Muscle layer of colon (tissue), 2 donors: ENCODE measurements around the gene ZFYVE9.
"Not testable (repeated sequence)": the region's sequence is repeated elsewhere in the genome, so short reads cannot be mapped to it uniquely, and the experiment has no call there.

Experiments used
- H3K27ac ChIP-seq: one replicate; pipeline ENCODE4 v1.7.0; 2013; ENCODE audit warnings: low read depth, mild to moderate bottlenecking, low read length, moderate library complexity
- H3K27me3 ChIP-seq, 2 donors: one replicate each; pipeline ENCODE4 v1.7.0; 2013; ENCODE audit warnings: low read length in 2 of 2, mild to moderate bottlenecking in 2 of 2; ENCODE audit not compliant: insufficient read depth in 2 of 2, control insufficient read depth in 1 of 2
- H3K36me3 ChIP-seq: one replicate; pipeline ENCODE4 v1.7.0; 2013; ENCODE audit warnings: mild to moderate bottlenecking, low read length; ENCODE audit not compliant: insufficient read depth
- H3K4me1 ChIP-seq: one replicate; pipeline ENCODE4 v1.7.0; 2013; ENCODE audit warnings: mild to moderate bottlenecking, low read length; ENCODE audit not compliant: insufficient read depth
- H3K4me3 ChIP-seq, 2 donors: one replicate each; pipeline ENCODE4 v1.7.0; 2013; ENCODE audit warnings: low read length in 2 of 2, low read depth in 1 of 2, mild to moderate bottlenecking in 1 of 2, moderate library complexity in 1 of 2
- H3K9ac ChIP-seq: one replicate; pipeline ENCODE4 v1.7.0; 2013; ENCODE audit warnings: low read length
- H3K9me3 ChIP-seq: one replicate; pipeline ENCODE4 v1.7.0; 2013; ENCODE audit warnings: mild to moderate bottlenecking, low read length
- donor health status: abdominal sarcoma.
- donor health status: Adenocarcinoma of cecum.

Gene ZFYVE9

DNA sequence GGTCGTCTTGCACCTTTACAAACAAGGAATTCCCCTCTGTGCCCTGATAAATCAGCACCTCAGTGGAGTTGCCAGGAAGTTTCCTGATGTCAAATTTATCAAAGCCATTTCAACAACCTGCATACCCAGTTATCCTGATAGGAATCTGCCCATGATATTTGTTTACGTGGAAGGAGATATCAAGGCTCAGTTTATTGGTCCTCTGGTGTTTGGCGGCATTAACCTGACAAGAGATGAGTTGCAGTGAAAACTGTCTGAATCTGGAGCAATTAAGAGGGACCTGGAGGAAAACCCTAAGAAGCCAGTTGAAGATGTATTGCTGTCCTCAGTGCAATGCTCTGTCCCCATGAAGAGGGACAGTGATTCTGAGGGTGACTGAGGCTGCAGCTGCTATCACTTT lies 38.3 kb downstream of the ZFYVE9 start:
- Histone ChIP-seq H3K9me3 (no peaks in the 10 kb centered on the region), H3K4me3 (no peak overlapping the region)

DNA sequence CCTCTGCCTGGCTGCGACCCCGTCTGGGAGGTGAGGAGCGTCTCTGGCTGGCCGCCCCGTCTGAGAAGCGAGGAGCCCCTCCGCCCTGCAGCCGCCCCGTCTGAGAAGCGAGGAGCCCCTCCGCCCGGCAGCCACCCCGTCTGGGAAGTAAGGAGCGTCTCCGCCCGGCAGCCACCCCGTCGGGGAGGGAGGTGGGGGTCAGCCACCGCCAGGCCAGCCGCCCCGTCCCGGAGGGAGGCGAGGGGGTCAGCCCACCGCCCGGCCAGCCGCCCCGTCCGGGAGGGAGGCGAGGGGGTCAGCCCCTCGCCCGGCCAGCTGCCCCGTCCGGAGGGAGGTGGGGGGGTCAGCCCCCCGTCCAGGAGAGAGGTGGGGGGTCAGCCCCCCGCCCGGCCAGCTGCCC lies 39.9 kb downstream of the ZFYVE9 start:
- not testable (repeated sequence) for H3K9ac ChIP-seq, H3K27me3 ChIP-seq, H3K4me3 ChIP-seq, H3K27ac ChIP-seq, H3K36me3 ChIP-seq, H3K4me1 ChIP-seq, H3K9me3 ChIP-seq

More for the DNA sequence above, 38.3 kb downstream of the ZFYVE9 start:
- H3K36me3 ChIP-seq = no peaks in the 10 kb centered on the region
- H3K4me1 ChIP-seq = no peaks in the 10 kb centered on the region
- H3K9ac ChIP-seq = no peak overlapping the region
- no peak overlapping the region for H3K27ac ChIP-seq
- no peaks in the 10 kb centered on the region for H3K27me3 ChIP-seq

DNA sequence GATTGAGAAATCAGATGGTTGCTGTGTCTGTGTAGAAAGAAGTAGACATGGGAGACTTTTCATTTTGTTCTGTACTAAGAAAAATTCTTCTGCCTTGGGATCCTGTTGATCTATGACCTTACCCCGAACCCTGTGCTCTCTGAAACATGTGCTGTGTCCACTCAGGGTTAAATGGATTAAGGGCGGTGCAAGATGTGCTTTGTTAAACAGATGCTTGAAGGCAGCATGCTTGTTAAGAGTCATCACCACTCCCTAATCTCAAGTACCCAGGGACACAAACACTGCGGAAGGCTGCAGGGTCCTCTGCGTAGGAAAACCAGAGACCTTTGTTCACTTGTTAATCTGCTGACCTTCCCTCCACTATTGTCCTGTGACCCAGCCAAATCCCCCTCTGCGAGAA lies 40.4 kb downstream of the ZFYVE9 start:
- H3K27me3 ChIP-seq, H3K27ac ChIP-seq, H3K9ac ChIP-seq, H3K36me3 ChIP-seq, H3K4me3 ChIP-seq, H3K9me3 ChIP-seq, H3K4me1 ChIP-seq: not testable (repeated sequence)

DNA sequence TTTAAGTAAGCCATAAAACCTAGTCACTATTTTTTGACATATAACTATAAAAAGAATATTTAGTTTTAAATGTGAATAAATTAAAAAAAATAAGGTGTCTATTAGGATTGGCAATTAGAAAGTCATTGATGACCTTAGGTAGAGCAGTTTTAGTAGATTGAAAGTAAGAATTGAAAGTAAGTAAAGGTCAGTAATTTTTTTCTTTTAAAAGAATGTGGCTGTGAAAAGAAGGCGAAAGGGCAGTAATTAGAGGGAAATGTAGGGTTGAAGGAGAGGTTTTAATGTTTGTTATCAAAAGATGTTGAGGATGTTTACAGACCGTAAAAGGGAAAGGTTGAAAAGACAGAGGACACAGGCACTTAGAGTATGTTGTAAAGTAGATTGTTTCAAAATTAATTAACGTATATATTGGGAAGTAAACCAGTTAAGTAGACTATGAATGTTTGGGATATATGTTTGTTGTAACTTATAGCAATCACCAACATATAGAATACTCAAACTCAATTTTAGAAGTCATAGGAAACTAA lies 41.0 kb downstream of the ZFYVE9 start:
- Histone ChIP-seq H3K4me1 (no peaks in the 10 kb centered on the region), H3K36me3 (no peaks in the 10 kb centered on the region), H3K9ac (no peak overlapping the region), H3K4me3 (no peak overlapping the region), H3K9me3 (no peaks in the 10 kb centered on the region), H3K27me3 (no peaks in the 10 kb centered on the region), H3K27ac (no peak overlapping the region)

DNA sequence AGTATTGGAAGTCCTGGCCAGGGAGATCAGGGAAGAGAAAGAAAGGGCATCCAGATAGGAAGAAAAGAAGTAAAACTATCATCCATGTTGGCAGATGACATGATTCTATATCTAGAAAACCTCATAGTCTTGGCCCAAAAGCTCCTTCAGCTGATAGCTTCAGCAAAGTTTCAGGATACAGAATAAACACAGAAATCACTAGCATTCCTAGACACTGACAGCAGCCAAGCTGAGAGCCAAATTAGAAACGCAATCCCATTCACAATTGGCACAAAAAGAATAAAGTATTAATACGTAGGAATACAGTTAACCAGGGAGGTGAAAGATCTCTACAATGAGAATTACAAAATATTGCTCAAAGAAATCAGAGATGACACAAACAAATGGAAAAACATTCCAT lies 44.6 kb downstream of the ZFYVE9 start:
- Histone ChIP-seq H3K27ac (no peak overlapping the region), H3K36me3 (no peaks in the 10 kb centered on the region), H3K9ac (no peak overlapping the region), H3K27me3 (no peaks in the 10 kb centered on the region), H3K4me1 (peaks cover 14% of the 10 kb centered on the region), H3K4me3 (no peak overlapping the region), H3K9me3 (no peaks in the 10 kb centered on the region)

DNA sequence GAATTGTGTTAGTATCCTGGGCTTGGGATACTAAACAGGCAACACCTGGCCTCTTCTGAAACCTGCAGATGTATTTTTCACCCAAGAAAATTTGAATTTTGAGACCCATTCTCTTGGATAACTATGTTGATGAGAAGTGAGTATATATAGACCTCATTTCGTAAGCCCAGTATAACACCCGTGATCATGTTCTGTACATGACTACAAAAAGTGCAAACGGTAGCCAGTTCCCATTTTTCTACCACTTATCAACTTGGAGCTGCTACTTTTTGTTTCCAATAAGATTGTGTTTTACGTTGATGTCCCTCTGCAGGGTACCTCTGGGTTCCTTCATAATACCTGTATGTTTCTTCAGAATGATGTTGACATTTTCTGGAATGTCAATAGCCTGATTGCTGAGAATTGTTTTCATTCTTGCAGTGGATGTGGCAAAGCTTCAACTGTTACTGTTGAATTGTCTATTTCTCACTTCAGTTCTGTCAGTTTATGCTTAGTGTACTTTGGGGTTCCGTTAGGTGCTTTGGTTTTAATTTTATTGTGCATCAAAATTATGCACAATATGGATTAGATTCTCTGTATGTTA lies 48.1 kb downstream of the ZFYVE9 start:
- Histone ChIP-seq H3K27ac (no peak overlapping the region), H3K9me3 (no peaks in the 10 kb centered on the region), H3K36me3 (no peaks in the 10 kb centered on the region), H3K9ac (no peak overlapping the region), H3K4me3 (no peak overlapping the region), H3K4me1 (peaks cover 16% of the 10 kb centered on the region), H3K27me3 (no peaks in the 10 kb centered on the region)

DNA sequence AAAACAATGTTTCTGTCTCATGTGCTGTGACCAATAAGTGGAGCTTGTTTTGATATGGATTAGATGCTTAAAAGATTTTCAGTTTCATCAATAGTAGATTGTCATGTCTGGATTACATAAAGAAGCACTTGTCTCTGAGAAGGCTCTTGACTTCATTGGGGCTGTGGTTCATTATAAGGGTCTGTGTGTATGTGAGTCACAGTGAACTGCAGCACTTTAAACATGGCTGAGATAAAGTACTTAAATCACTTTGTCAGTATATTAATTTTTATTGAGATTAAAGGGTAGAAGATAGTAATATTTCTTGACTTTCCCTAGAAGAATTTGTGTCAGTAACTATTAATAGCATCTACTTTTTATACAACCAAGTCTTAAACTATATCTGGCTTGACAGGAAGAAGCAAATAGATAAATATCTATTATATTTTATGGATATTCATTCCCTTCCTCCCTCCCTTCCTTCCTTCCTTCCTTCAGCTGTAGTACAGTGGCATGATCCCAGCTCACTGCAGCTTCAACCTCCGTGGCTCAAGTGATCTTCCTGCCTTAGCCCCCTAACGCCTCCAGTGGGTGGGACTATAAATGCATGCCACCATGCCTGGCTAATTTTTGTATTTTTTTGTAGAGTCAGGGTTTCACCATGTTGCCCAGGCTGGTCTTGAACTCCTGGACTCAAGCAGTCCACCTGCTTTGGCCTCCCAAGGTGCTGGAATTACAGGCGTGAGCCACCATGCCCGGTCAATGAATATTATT lies 48.8 kb downstream of the ZFYVE9 start:
- no peak overlapping the region for H3K9ac ChIP-seq
- no peaks in the 10 kb centered on the region for H3K9me3 ChIP-seq
- H3K4me1 ChIP-seq = peaks cover 16% of the 10 kb centered on the region
- no peak overlapping the region for H3K27ac ChIP-seq
- H3K27me3 ChIP-seq = no peaks in the 10 kb centered on the region
- no peaks in the 10 kb centered on the region for H3K36me3 ChIP-seq
- no peak overlapping the region for H3K4me3 ChIP-seq

DNA sequence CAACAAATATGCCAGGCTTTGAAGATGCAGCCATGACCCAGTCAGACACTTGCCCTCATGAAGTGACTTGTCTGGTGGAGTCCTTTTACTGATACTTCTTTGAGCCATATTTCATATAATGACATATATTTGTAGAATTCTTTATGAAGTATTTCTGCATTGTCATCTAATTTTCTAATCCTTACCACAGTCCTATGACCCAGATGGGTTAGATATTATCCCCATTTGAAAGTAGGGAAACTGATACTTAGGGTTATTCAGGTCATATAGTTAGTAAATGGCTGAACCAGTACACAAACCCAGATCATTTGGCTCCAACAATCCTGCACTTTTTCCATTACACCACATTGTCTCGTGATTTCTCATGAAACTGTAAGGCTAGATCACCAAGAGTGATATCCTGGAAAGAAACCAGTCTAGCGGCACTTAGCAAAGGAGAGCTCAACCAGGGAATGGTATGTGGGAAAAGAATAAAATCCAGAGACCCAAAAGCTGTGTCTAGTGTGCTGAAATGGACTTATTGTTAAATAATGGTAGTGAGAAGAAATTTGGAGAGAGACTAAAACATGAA lies 49.6 kb downstream of the ZFYVE9 start:
- Histone ChIP-seq H3K9ac (no peak overlapping the region), H3K4me3 (no peak overlapping the region), H3K4me1 (peaks cover 16% of the 10 kb centered on the region), H3K27me3 (no peaks in the 10 kb centered on the region), H3K36me3 (no peaks in the 10 kb centered on the region), H3K27ac (no peak overlapping the region), H3K9me3 (no peaks in the 10 kb centered on the region)

DNA sequence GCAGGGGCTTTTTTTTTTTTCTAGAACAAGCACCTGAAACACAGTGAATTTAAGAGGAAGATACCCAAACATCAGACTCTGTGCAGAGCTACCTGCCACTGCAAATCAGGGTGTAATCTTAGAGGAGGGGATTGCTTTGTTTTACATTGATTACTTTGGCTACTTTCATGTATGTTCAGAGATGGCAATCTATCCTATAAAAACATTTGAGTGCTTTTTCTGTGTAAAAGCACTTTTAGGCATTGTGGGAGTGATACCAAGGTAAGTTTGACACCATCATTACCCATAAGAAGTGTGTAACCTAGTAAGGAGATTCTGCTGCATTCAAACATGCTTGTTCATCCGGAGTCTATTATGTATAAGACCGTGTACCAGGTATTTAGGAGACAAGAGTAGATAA lies 50.1 kb downstream of the ZFYVE9 start:
- Histone ChIP-seq H3K36me3 (no peaks in the 10 kb centered on the region), H3K9ac (no peak overlapping the region), H3K27ac (no peak overlapping the region), H3K27me3 (no peaks in the 10 kb centered on the region), H3K4me1 (peaks cover 16% of the 10 kb centered on the region), H3K4me3 (no peak overlapping the region), H3K9me3 (no peaks in the 10 kb centered on the region)

DNA sequence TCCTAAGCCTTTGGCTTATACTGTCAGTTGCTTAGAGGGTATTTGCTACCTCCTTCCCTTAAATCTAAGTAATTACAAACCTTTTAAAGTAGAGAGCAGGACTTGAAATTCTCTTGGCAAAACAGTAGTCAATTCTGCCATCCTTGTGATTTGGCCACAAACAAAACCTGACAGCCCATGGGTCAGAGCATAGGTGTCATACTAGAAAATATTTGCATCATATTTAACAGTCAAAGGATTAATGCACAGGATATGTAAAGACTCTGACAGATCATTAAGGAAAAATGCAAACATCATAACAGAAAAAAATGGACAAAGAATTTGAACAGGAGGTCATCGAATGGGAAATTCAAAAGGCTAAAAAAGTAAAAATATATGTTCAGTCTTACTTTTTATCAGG lies 50.5 kb downstream of the ZFYVE9 start:
- Histone ChIP-seq H3K9ac (no peak overlapping the region), H3K36me3 (no peaks in the 10 kb centered on the region), H3K9me3 (no peaks in the 10 kb centered on the region), H3K27ac (no peak overlapping the region), H3K4me3 (no peak overlapping the region), H3K27me3 (no peaks in the 10 kb centered on the region), H3K4me1 (peaks cover 16% of the 10 kb centered on the region)

DNA sequence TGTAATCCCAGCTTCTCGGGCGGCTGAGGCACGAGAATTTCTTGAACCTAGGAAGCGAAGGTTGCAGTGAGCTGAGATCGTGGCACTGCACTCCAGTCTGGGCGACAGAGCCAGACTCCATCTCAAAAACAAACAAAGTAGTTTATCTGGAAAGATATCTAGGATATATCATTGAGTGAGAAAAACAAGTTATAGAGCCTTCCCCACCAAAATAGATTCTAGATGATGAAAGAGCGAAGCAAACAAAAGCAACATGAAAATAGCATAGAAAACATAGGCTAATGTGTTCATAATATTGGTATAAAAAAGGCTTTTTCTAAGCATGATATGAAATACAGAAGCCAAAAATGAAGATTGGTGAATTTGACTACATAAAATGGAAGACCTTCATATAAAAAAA lies 52.1 kb downstream of the ZFYVE9 start:
- Histone ChIP-seq H3K36me3 (no peaks in the 10 kb centered on the region), H3K4me1 (peaks cover 16% of the 10 kb centered on the region), H3K9me3 (no peaks in the 10 kb centered on the region), H3K27me3 (no peaks in the 10 kb centered on the region), H3K27ac (no peak overlapping the region), H3K4me3 (no peak overlapping the region), H3K9ac (no peak overlapping the region)
